SU-DHL-6 (cell line): ENCODE results near the gene ADCY3.

ENCODE experiments used
- EZH2phosphoT487 ChIP-seq: fragments of 200-600 bp; sonication (generic), shearing (Covaris generic); conservative IDR thresholded peaks from 2 replicates; pipeline ENCODE4 v1.6.1; 2018; ENCODE audit warnings: mild to moderate bottlenecking, antibody characterized with exemption, low read length, moderate library complexity, mixed read lengths
- TF ChIP-seq, protein P1 (sequence below): fragments of 200-600 bp; sonication (generic); IDR thresholded peaks from one replicate; pipeline ENCODE4 v1.5.1; 2017; ENCODE audit warnings: antibody characterized with exemption, mild to moderate bottlenecking, low read length, moderate library complexity; ENCODE audit not compliant: insufficient read depth, poor library complexity, severe bottlenecking

DNA sequence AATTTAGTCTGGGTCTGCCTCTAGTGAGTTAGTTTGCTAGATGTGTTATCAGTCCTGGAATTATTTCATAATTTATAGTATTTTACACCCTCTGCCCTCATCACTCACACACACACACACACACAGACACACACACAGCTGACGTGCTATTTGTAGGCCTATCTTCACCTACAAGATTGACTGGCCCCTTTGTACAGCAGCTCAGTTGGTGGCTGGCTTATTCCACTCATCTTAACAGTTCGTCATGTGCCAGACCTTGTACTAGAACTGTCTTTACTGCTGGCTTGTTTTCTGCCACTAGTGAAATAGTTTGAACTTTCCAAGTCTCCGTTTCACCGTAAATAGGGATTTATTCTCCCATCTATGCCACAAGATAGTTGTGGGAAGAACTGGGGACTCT lies 105.5 kb downstream of the ADCY3 start:
- TF ChIP-seq, protein P1, sequence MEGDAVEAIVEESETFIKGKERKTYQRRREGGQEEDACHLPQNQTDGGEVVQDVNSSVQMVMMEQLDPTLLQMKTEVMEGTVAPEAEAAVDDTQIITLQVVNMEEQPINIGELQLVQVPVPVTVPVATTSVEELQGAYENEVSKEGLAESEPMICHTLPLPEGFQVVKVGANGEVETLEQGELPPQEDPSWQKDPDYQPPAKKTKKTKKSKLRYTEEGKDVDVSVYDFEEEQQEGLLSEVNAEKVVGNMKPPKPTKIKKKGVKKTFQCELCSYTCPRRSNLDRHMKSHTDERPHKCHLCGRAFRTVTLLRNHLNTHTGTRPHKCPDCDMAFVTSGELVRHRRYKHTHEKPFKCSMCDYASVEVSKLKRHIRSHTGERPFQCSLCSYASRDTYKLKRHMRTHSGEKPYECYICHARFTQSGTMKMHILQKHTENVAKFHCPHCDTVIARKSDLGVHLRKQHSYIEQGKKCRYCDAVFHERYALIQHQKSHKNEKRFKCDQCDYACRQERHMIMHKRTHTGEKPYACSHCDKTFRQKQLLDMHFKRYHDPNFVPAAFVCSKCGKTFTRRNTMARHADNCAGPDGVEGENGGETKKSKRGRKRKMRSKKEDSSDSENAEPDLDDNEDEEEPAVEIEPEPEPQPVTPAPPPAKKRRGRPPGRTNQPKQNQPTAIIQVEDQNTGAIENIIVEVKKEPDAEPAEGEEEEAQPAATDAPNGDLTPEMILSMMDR, result no peak
- no peak for TF ChIP-seq EZH2phosphoT487
